Mesendoderm (in vitro differentiated cells): ENCODE measurements around the gene F13A1.

ENCODE experiments used
- DNase-seq: peaks from one replicate; pipeline ENCODE4 v3.0.0; 2013
- H2AK5ac ChIP-seq: 2 replicates; pipeline ENCODE4 v1.6.1; 2013; ENCODE audit warnings: low read length, inconsistent platforms
- H2BK120ac ChIP-seq: 2 replicates; pipeline ENCODE4 v1.6.1; 2013; ENCODE audit warnings: low read depth, mild to moderate bottlenecking, low read length, moderate library complexity, mixed read lengths
- H2BK15ac ChIP-seq: replicated peaks from 2 replicates; pipeline ENCODE4 v1.6.1; 2013; ENCODE audit warnings: low read depth, mild to moderate bottlenecking, moderate library complexity
- H2BK5ac ChIP-seq: 2 replicates; pipeline ENCODE4 v1.6.1; 2013; ENCODE audit warnings: low read length, inconsistent platforms
- H3K18ac ChIP-seq: 2 replicates; pipeline ENCODE4 v1.6.1; 2013; ENCODE audit warnings: mild to moderate bottlenecking, low read length, mixed read lengths
- H3K23ac ChIP-seq: one replicate; pipeline ENCODE4 v1.6.1; 2013; ENCODE audit warnings: low read length
- H3K27ac ChIP-seq: 2 replicates; pipeline ENCODE4 v1.5.1; 2013; ENCODE audit warnings: low read depth, mild to moderate bottlenecking, inconsistent platforms, low read length, moderate library complexity
- H3K27me3 ChIP-seq: 2 replicates; pipeline ENCODE4 v1.6.1; 2013; ENCODE audit warnings: low read length, control low read depth, mild to moderate bottlenecking, inconsistent platforms; ENCODE audit not compliant: insufficient read depth, poor library complexity
- H3K36me3 ChIP-seq: 2 replicates; pipeline ENCODE4 v1.6.1; 2013; ENCODE audit warnings: low read length, inconsistent platforms; ENCODE audit not compliant: control insufficient read depth, insufficient read depth
- H3K4ac ChIP-seq: one replicate; pipeline ENCODE4 v1.6.1; 2013; ENCODE audit warnings: low read depth, mild to moderate bottlenecking, low read length, moderate library complexity
- H3K4me1 ChIP-seq: 2 replicates; pipeline ENCODE4 v1.6.1; 2013; ENCODE audit warnings: low read depth, low read length, inconsistent platforms; ENCODE audit not compliant: control insufficient read depth
- H3K4me2 ChIP-seq: 2 replicates; pipeline ENCODE4 v1.6.1; 2013; ENCODE audit warnings: low read length
- H3K4me3 ChIP-seq: 2 replicates; pipeline ENCODE4 v1.5.1; 2013; ENCODE audit warnings: mild to moderate bottlenecking, low read length
- H3K56ac ChIP-seq: one replicate; pipeline ENCODE4 v1.6.1; 2013; ENCODE audit warnings: low read length
- H3K79me1 ChIP-seq: 2 replicates; pipeline ENCODE4 v1.6.1; 2013; ENCODE audit warnings: low read length, inconsistent platforms
- H3K79me2 ChIP-seq: 2 replicates; pipeline ENCODE4 v1.6.1; 2013; ENCODE audit warnings: mild to moderate bottlenecking, low read length; ENCODE audit not compliant: control insufficient read depth, insufficient read depth
- H3K9ac ChIP-seq: 2 replicates; pipeline ENCODE4 v1.6.1; 2013; ENCODE audit warnings: low read length, inconsistent platforms
- H4K5ac ChIP-seq: one replicate; pipeline ENCODE4 v1.6.1; 2013; ENCODE audit warnings: low read length
- H4K8ac ChIP-seq: one replicate; pipeline ENCODE4 v1.6.1; 2013; ENCODE audit warnings: low read depth, mild to moderate bottlenecking, control low read depth, low read length, moderate library complexity
- WGBS: extraction: QIAGEN DNeasy Blood & Tissue Kit; methylation state at CpG from one replicate; pipeline ENCODE4 v1.1.7; 2013; ENCODE audit warnings: low lambda C conversion rate, missing lambda C conversion rate; ENCODE audit not compliant: insufficient coverage; ENCODE audit errors: extremely low coverage; 5-methylcytosine and 5-hydroxymethylcytosine counted together

Gene F13A1

GRCh38 chr6:6227896-6228295 lies 92.6 kb downstream of the F13A1 start:
- no peak overlapping the region for H3K4ac ChIP-seq
- H3K79me1 ChIP-seq = no peaks in the 10 kb centered on the region
- H4K5ac ChIP-seq = no peak overlapping the region
- H3K4me2 ChIP-seq = no peak overlapping the region
- no peak overlapping the region for H3K9ac ChIP-seq
- H3K27me3 ChIP-seq = no peaks in the 10 kb centered on the region
- H3K27ac ChIP-seq = no peak overlapping the region
- no peak overlapping the region for H3K56ac ChIP-seq
- no peak overlapping the region for H2AK5ac ChIP-seq
- WGBS = no CpG with 5 or more reads among the region's 1 CpG
- H3K23ac ChIP-seq = no peak overlapping the region
- no peak overlapping the region for H2BK120ac ChIP-seq
- H2BK5ac ChIP-seq = no peak overlapping the region
- H3K36me3 ChIP-seq = no peaks in the 10 kb centered on the region
- no peak overlapping the region for H2BK15ac ChIP-seq
- H4K8ac ChIP-seq = no peak overlapping the region
- H3K4me1 ChIP-seq = no peaks in the 10 kb centered on the region
- no peak for DNase-seq
- H3K79me2 ChIP-seq = no peaks in the 10 kb centered on the region
- no peak overlapping the region for H3K4me3 ChIP-seq
- no peak overlapping the region for H3K18ac ChIP-seq

DNA sequence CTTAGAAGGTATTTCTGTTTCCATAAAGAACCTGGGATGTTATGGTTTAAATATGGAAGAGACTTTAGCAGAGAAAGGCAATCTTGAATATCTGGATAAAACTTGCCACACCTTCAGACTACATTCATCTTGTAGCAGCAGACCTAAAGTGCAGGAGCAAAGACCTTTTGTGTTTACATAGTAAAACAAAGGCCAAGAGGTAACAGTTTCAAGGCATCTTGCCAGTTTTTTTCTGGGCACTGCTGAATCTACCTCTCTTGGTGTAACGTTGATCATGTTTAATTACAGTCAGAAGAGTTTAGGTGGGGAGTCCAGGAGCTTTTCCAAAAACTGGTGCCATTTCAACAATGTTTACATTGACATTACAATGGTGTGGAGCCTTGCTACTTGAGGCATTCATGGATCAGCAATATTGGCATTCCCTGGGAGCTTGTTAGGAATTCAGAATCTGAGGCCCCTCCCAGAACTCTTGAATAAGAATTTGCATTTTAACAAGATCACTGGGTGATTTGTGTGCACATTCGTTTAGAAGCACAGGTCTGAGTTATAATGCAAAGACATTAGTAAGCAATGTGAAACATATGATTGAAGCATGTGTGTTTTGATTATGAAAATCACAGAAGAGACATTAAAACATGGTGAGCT lies 94.5 kb downstream of the F13A1 start:
- Histone ChIP-seq H2BK120ac (peak overlapping the region; percentile 21), H3K23ac (no peak overlapping the region), H3K79me1 (no peaks in the 10 kb centered on the region), H3K27me3 (no peaks in the 10 kb centered on the region), H3K4ac (no peak overlapping the region), H3K56ac (no peak overlapping the region), H4K8ac (no peak overlapping the region), H3K4me3 (no peak overlapping the region), H3K18ac (no peak overlapping the region), H3K4me2 (no peak overlapping the region), H2AK5ac (no peak overlapping the region), H3K79me2 (no peaks in the 10 kb centered on the region), H2BK5ac (no peak overlapping the region), H3K9ac (no peak overlapping the region), H3K4me1 (no peaks in the 10 kb centered on the region), H3K27ac (no peak overlapping the region), H2BK15ac (no peak overlapping the region), H3K36me3 (no peaks in the 10 kb centered on the region), H4K5ac (no peak overlapping the region)
- no CpG with 5 or more reads among the region's 2 CpGs for WGBS
- DNase-seq = no peak

- Histone ChIP-seq H3K4me3 (no peak overlapping the region), H3K36me3 (no peaks in the 10 kb centered on the region), H3K79me1 (no peaks in the 10 kb centered on the region), H3K4me1 (no peaks in the 10 kb centered on the region), H3K56ac (no peak overlapping the region), H3K4me2 (no peak overlapping the region), H3K27me3 (no peaks in the 10 kb centered on the region), H3K18ac (no peak overlapping the region), H3K79me2 (no peaks in the 10 kb centered on the region), H2BK15ac (no peak overlapping the region), H2BK5ac (no peak overlapping the region), H3K4ac (no peak overlapping the region), H3K27ac (no peak overlapping the region), H4K8ac (no peak overlapping the region), H2BK120ac (no peak overlapping the region), H4K5ac (no peak overlapping the region), H3K9ac (no peak overlapping the region), H3K23ac (no peak overlapping the region), H2AK5ac (no peak overlapping the region)
- whole genome bisulfite sequencing = no CpG with 5 or more reads among the region's 6 CpGs
- DNase-seq = no peak
Observed at GRCh38 chr6:6224933-6225486, 95.5 kb downstream of the F13A1 start.

DNA sequence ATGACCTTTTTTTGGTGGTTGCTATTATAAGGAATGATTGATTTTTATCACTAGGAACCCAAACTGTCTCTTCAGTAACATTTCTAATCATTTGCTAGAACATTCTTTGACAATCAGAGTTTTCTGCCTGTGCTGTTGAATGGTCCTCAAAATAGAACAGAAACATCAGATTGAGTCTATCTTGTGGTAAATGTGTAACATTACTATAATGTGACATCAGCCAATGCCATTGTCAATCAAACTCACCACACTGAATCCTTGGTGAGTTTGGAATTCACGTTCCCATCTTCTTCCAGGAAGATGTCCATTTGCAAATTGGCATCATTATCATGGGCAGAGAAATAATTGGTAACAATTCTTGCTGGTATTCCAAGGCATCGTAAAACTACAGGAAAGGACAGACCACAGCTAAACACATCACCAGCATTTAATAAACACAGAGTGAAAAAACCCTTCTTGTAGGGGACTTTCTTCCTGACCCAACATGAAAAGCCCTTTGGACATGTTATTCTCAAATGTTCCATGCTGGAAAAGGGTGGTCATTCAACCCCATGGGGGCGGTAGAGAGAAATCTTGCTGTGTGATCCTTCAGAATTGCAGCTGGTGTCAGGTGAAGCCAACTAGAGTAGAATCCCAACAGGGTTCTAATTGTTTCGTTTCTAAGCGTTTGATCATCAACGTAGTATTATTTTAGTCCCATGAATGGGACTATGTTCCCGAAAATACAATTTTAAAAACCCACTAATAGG lies 98.5 kb downstream of the F13A1 start:
- H3K79me2 ChIP-seq = no peaks in the 10 kb centered on the region
- H4K5ac ChIP-seq = no peak overlapping the region
- no peak overlapping the region for H3K56ac ChIP-seq
- no peak overlapping the region for H3K23ac ChIP-seq
- no peak overlapping the region for H4K8ac ChIP-seq
- H3K9ac ChIP-seq = no peak overlapping the region
- H3K18ac ChIP-seq = no peak overlapping the region
- H3K4me2 ChIP-seq = no peak overlapping the region
- no peaks in the 10 kb centered on the region for H3K4me1 ChIP-seq
- H3K27me3 ChIP-seq = no peaks in the 10 kb centered on the region
- H2BK120ac ChIP-seq = no peak overlapping the region
- no peak overlapping the region for H2BK15ac ChIP-seq
- H3K36me3 ChIP-seq = no peaks in the 10 kb centered on the region
- H3K27ac ChIP-seq = no peak overlapping the region
- DNase-seq = peak; percentile 66
- no peak overlapping the region for H3K4ac ChIP-seq
- H2BK5ac ChIP-seq = no peak overlapping the region
- H3K79me1 ChIP-seq = no peaks in the 10 kb centered on the region
- WGBS = no CpG with 5 or more reads among the region's 7 CpGs
- no peak overlapping the region for H3K4me3 ChIP-seq
- no peak overlapping the region for H2AK5ac ChIP-seq

DNA sequence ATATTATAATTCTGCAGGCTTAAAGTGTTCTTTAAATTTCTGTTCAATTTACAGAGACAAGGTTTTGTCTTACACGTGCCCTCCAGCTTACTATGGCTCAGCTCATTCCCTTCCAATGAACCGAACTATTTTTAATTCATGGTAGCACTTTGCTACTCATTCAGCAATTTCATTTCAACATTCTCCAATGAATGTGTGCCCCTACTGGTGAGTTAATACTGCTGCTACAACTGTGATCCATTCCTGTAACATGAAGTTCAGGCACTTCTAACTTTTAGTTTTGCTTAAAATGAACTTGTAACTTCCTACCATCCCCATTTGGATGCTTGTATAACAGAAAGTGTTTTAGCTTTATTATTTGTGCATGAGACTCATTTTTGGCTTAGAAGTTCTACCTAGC lies 99.7 kb downstream of the F13A1 start:
- Histone ChIP-seq H3K9ac (no peak overlapping the region), H3K4ac (no peak overlapping the region), H3K18ac (no peak overlapping the region), H2AK5ac (no peak overlapping the region), H2BK5ac (no peak overlapping the region), H4K8ac (no peak overlapping the region), H3K79me1 (no peaks in the 10 kb centered on the region), H3K4me3 (no peak overlapping the region), H3K36me3 (no peaks in the 10 kb centered on the region), H2BK120ac (no peak overlapping the region), H3K56ac (no peak overlapping the region), H3K27me3 (no peaks in the 10 kb centered on the region), H3K27ac (no peak overlapping the region), H4K5ac (no peak overlapping the region), H3K79me2 (no peaks in the 10 kb centered on the region), H2BK15ac (no peak overlapping the region), H3K4me2 (no peak overlapping the region), H3K23ac (no peak overlapping the region), H3K4me1 (no peaks in the 10 kb centered on the region)
- no CpG with 5 or more reads among the region's 2 CpGs for WGBS
- DNase-seq = no peak
